ENCODE measurements around the gene REC8. TPM values are rescaled to one million over a fixed set of nuclear protein-coding genes. Genes with fewer than 3 reads are reported as not detected.

Gene REC8
- total and polyA plus RNA-seq, 2 of the 13 experiments (the other 11 are each of a cell fraction or from before 2014, with no cell fraction given), result 3.4 to 14.7 TPM

GRCh38 chr14:24188251-24189058, 16.6 kb downstream of the REC8 start, which contains the start of gene IPO4 (continued):
- TF ChIP-seq ZBTB37 (CRISPR knock-in tag; IDR thresholded peaks at IDR 0.05) (peak; percentile 83), U2AF1 (optimal IDR thresholded peaks at IDR 0.05; ENCODE audit: low read depth, low read length) (peak; percentile 100), ZNF784 (CRISPR knock-in tag; IDR thresholded peaks at IDR 0.05; ENCODE audit: borderline replicate concordance) (peak; percentile 93), ZNF503 (CRISPR knock-in tag; IDR thresholded peaks at IDR 0.05) (peak; percentile 96), ZNF577 (CRISPR knock-in tag; IDR thresholded peaks at IDR 0.05; ENCODE audit: borderline replicate concordance, low read depth) (peak; percentile 98; the same call in 1 of the 2 replicates), CENPX (CRISPR knock-in tag; IDR thresholded peaks at IDR 0.05) (no peak), NCOA1 (CRISPR knock-in tag; IDR thresholded peaks at IDR 0.05) (peak; percentile 96; the same call in 1 of the 2 replicates), ZNF354B (CRISPR knock-in tag; IDR thresholded peaks at IDR 0.05) (peak; percentile 98), CREBL2 (CRISPR knock-in tag; IDR thresholded peaks at IDR 0.05; ENCODE audit: borderline replicate concordance) (peak; percentile 98; the same call in 1 of the 2 replicates), NRL (CRISPR knock-in tag; IDR thresholded peaks at IDR 0.05; ENCODE audit: borderline replicate concordance) (peak; percentile 98; the same call in 1 of the 2 replicates), MLX (CRISPR knock-in tag; IDR thresholded peaks at IDR 0.05) (peak; percentile 92), TAF15 (IDR thresholded peaks at IDR 0.05; ENCODE audit: low read depth, low read length, poor library complexity, severe bottlenecking) (peak; percentile 99), SAP130 (CRISPR knock-in tag; IDR thresholded peaks at IDR 0.05; ENCODE audit: low read depth) (peak; percentile 100), RERE (CRISPR knock-in tag; IDR thresholded peaks at IDR 0.05; ENCODE audit: low read depth) (no peak; the same call in none of the 2 replicates), TOPORS (CRISPR knock-in tag; IDR thresholded peaks at IDR 0.05) (peak; percentile 99)

Data from HepG2 (cell line).